ENCODE measurements around the gene SMYD3. TPM values are rescaled to one million over a fixed set of nuclear protein-coding genes. Genes with fewer than 3 reads are reported as not detected.

SMYD3 gene
- total RNA-seq, 1 donor from 2014 or later: 24.2 TPM

DNA sequence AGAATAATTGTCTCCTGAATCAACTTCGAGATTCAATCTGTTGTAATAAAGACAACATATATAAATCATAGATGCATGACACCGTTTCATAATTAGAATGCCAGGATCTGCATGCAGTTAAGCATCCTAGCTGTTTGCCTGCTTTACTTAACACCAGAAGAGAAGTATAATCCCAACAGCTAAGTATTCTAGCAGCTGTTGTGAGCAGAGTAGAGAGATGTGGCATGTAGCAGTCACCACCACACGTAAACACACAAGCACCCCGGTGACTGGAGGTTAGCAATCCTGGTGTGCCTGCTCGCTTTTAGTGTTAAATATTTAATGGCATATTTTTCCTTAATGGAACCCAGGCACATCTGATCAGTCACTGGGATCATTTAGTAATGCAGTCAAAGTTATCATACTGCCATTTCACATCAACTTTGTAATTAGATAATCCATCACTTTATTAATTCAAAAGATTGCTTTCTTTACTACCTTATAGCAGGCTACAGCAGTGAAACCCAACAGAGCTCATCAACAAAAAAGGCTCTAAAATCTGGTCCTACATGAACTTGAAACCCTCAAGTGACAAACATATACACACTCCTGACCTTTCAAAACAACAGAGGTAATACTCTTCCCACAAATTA lies 187.9 kb downstream of the SMYD3 start:
- H3K4me1 Mint-ChIP-seq: peaks cover 23% of the 10 kb centered on the region
- no peaks in the 10 kb centered on the region for H3K27me3 Mint-ChIP-seq (ENCODE audit: low read depth)
- no peaks in the 10 kb centered on the region for H3K36me3 Mint-ChIP-seq (ENCODE audit: low read depth)
- DNase-seq (ENCODE audit: low read depth, low spot score): no peak
- TF ChIP-seq, protein P1, sequence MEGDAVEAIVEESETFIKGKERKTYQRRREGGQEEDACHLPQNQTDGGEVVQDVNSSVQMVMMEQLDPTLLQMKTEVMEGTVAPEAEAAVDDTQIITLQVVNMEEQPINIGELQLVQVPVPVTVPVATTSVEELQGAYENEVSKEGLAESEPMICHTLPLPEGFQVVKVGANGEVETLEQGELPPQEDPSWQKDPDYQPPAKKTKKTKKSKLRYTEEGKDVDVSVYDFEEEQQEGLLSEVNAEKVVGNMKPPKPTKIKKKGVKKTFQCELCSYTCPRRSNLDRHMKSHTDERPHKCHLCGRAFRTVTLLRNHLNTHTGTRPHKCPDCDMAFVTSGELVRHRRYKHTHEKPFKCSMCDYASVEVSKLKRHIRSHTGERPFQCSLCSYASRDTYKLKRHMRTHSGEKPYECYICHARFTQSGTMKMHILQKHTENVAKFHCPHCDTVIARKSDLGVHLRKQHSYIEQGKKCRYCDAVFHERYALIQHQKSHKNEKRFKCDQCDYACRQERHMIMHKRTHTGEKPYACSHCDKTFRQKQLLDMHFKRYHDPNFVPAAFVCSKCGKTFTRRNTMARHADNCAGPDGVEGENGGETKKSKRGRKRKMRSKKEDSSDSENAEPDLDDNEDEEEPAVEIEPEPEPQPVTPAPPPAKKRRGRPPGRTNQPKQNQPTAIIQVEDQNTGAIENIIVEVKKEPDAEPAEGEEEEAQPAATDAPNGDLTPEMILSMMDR (conservative IDR thresholded peaks at IDR 0.05): no peak
- no peak overlapping the region for H3K27ac Mint-ChIP-seq (ENCODE audit: unreplicated experiment)
- H3K9me3 Mint-ChIP-seq: no peaks in the 10 kb centered on the region
- H3K4me3 Mint-ChIP-seq: no peak overlapping the region

DNA sequence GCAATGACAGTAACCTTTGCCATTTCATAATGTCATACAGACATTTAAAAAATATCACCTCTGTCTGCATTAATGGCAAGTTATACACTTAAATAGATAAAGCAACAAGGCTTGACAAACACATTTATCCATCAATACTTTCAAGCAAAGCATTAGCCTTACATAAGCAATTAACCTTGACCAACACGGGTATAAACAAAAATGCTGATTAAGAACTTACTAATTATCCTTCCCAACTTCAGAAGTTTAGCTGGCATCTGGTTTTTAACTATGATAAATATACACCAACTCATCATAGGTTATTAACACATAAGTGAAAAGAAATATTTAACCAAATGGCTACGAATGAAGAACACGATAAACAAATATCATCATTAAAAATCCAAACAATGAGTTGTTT lies 188.5 kb downstream of the SMYD3 start:
- no peaks in the 10 kb centered on the region for H3K36me3 Mint-ChIP-seq (ENCODE audit: low read depth)
- H3K27me3 Mint-ChIP-seq (ENCODE audit: low read depth): no peaks in the 10 kb centered on the region
- DNase-seq (ENCODE audit: low read depth, low spot score): no peak
- no peak overlapping the region for H3K27ac Mint-ChIP-seq (ENCODE audit: unreplicated experiment)
- TF ChIP-seq, protein P1 (conservative IDR thresholded peaks at IDR 0.05): no peak
- H3K9me3 Mint-ChIP-seq: no peaks in the 10 kb centered on the region
- no peak overlapping the region for H3K4me3 Mint-ChIP-seq
- H3K4me1 Mint-ChIP-seq: peaks cover 23% of the 10 kb centered on the region

DNA sequence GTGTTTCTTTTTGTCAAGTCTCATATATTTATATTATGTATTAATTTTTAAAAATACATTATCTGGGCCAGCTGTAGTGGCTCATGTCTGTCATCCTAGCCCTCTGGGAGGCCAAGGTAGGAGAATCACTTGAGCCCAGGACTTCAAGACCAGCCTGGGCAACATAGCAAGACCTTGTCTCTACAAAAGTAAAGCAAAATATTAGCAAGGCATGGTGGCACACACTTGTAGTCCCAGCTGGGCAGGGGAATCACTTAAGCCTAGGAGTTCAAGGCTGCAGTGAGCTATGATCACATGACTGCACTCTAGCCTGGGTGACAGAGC lies 189.1 kb downstream of the SMYD3 start:
- TF ChIP-seq, protein P1 (conservative IDR thresholded peaks at IDR 0.05): no peak
- DNase-seq (ENCODE audit: low read depth, low spot score): no peak
- Mint-ChIP-seq H3K27me3 (ENCODE audit: low read depth) (no peaks in the 10 kb centered on the region), H3K4me3 (no peak overlapping the region), H3K9me3 (no peaks in the 10 kb centered on the region), H3K36me3 (ENCODE audit: low read depth) (no peaks in the 10 kb centered on the region), H3K27ac (ENCODE audit: unreplicated experiment) (no peak overlapping the region), H3K4me1 (peaks cover 19% of the 10 kb centered on the region)

DNA sequence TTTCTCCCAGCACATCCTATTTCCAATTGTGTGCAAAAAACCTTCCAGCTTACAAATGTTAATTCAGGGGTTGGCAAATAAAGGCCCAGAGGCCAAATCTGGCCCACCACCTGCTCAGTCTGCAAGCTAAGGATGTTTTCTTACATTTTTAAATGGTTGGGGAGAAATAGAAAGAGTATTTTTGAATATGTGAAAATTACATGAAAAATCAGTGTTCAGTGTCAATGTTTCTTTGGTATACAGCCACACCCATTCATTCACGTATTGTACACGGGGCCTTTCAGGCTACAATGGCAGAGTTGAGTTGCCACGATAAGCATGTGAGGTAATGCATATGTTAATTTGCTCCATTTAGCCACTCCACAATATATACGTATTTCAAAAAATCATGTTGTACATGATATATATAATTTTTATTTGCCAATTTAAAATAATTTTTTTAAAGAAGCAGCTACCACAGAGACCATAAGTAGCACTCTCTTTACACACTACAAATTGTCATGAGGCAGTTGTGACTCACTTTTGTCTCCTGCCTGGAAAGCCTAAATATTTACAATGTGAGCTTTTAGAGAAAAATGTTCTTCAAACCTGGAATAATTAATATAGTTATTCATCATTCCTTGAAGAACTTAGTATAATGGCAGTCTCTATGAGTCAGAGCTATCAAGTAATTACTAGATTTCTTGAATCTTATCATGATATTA lies 189.6 kb downstream of the SMYD3 start:
- Mint-ChIP-seq H3K27me3 (ENCODE audit: low read depth) (no peaks in the 10 kb centered on the region), H3K4me3 (no peak overlapping the region), H3K36me3 (ENCODE audit: low read depth) (no peaks in the 10 kb centered on the region), H3K9me3 (no peaks in the 10 kb centered on the region), H3K27ac (ENCODE audit: unreplicated experiment) (no peak overlapping the region), H3K4me1 (peaks cover 17% of the 10 kb centered on the region)
- DNase-seq (ENCODE audit: low read depth, low spot score): no peak
- TF ChIP-seq, protein P1 (conservative IDR thresholded peaks at IDR 0.05): no peak

DNA sequence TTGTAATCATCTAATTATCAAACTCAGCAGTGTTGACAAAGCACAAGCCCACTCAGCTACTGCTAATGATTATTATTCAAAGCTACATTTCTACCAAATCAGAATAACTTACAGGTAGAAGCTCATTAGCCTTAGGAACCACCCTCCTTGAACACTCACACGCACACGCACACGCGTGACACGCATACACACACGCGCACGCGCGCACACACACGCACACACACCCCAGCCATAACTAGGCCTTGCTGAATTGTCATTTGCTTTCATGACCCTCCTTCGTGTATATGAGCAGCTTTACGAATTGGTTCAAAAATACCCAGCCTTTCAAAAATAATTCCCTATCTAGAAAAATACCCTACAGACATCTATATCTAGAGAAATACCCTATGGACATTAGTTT lies 195.6 kb downstream of the SMYD3 start:
- H3K27ac Mint-ChIP-seq (ENCODE audit: unreplicated experiment): no peak overlapping the region
- no peak overlapping the region for H3K4me3 Mint-ChIP-seq
- no peaks in the 10 kb centered on the region for H3K27me3 Mint-ChIP-seq (ENCODE audit: low read depth)
- no peaks in the 10 kb centered on the region for H3K9me3 Mint-ChIP-seq
- H3K36me3 Mint-ChIP-seq (ENCODE audit: low read depth): no peaks in the 10 kb centered on the region
- TF ChIP-seq, protein P1 (conservative IDR thresholded peaks at IDR 0.05): no peak
- DNase-seq (ENCODE audit: low read depth, low spot score): no peak
- peaks cover 3% of the 10 kb centered on the region for H3K4me1 Mint-ChIP-seq
